ENCODE data around the gene TSSK6.

- no peak for TF ChIP-seq CTCF (IDR thresholded peaks at IDR 0.05; ENCODE audit: low read depth, low read length)
- no peak for TF ChIP-seq EZH2phosphoT487 (IDR thresholded peaks at IDR 0.05; ENCODE audit: low read depth)
These were observed 48.0 kb upstream of the TSSK6 start for GRCh38 chr19:19563348-19563848.
